HEK293 (cell line): ENCODE measurements around the gene ATP1A3.

ENCODE experiments used
- BCL11A ChIP-seq: fragments of 450-650 bp; formaldehyde crosslinking; IDR thresholded peaks from 2 replicates; pipeline ENCODE4 v1.5.1; 2016; ENCODE audit warnings: low read depth, missing biosample characterization, missing genetic modification characterization
- BCL11B ChIP-seq: fragments of 450-650 bp; formaldehyde crosslinking; IDR thresholded peaks from 2 replicates; pipeline ENCODE4 v1.5.1; 2016; ENCODE audit warnings: low read depth, missing biosample characterization, missing genetic modification characterization
- GLI2 ChIP-seq: fragments of 450-650 bp; formaldehyde crosslinking; IDR thresholded peaks from 2 replicates; pipeline ENCODE4; 2017; ENCODE audit warnings: missing biosample characterization, missing genetic modification characterization, low read depth, borderline replicate concordance
- HOXD13 ChIP-seq: sonication (generic); formaldehyde crosslinking; IDR thresholded peaks from 2 replicates; pipeline ENCODE4 v1.8.0; 2022; ENCODE audit warnings: missing genetic modification reagents, borderline replicate concordance
- SCRT1 ChIP-seq: fragments of 450-650 bp; formaldehyde crosslinking; IDR thresholded peaks from 2 replicates; pipeline ENCODE4 v1.5.1; 2016; ENCODE audit warnings: missing biosample characterization, missing genetic modification characterization, borderline replicate concordance
- ZFHX2 ChIP-seq: fragments of 450-650 bp; formaldehyde crosslinking; conservative IDR thresholded peaks from 2 replicates; pipeline ENCODE4 v1.5.1; 2016; ENCODE audit warnings: missing biosample characterization, missing genetic modification characterization
- ZNF114 ChIP-seq: fragments of 450-650 bp; formaldehyde crosslinking; IDR thresholded peaks from 2 replicates; pipeline ENCODE4 v1.5.0; 2017; ENCODE audit warnings: missing biosample characterization, missing genetic modification characterization
- ZNF211 ChIP-seq: fragments of 450-650 bp; formaldehyde crosslinking; IDR thresholded peaks from 2 replicates; pipeline ENCODE4 v1.5.1; 2016; ENCODE audit warnings: low read depth, missing biosample characterization, missing genetic modification characterization
- ZNF302 ChIP-seq: fragments of 450-650 bp; formaldehyde crosslinking; IDR thresholded peaks from 2 replicates; pipeline ENCODE4 v1.5.1; 2016; ENCODE audit warnings: missing biosample characterization, missing genetic modification characterization, low read depth
- ZNF335 ChIP-seq: fragments of 450-650 bp; formaldehyde crosslinking; conservative IDR thresholded peaks from 2 replicates; pipeline ENCODE4 v1.5.1; 2016; ENCODE audit warnings: missing biosample characterization, missing genetic modification characterization
- ZNF626 ChIP-seq: fragments of 450-650 bp; sonication (Bioruptor Pico); formaldehyde crosslinking; IDR thresholded peaks from 2 replicates; pipeline ENCODE4 v1.5.1; 2018; ENCODE audit warnings: missing biosample characterization, missing genetic modification characterization, inconsistent platforms
- ZNF670 ChIP-seq: fragments of 450-650 bp; formaldehyde crosslinking; IDR thresholded peaks from 2 replicates; pipeline ENCODE4 v1.5.1; 2016; ENCODE audit warnings: missing biosample characterization, missing genetic modification characterization, low read depth
- ZNF843 ChIP-seq: fragments of 450-650 bp; formaldehyde crosslinking; IDR thresholded peaks from 2 replicates; pipeline ENCODE4 v1.5.1; 2016; ENCODE audit warnings: missing biosample characterization, missing genetic modification characterization
- ZSCAN30 ChIP-seq: fragments of 450-650 bp; IDR thresholded peaks from 2 replicates; pipeline ENCODE4 v1.5.1; 2018; ENCODE audit warnings: missing biosample characterization, mild to moderate bottlenecking, missing genetic modification characterization, moderate library complexity
- TF ChIP-seq, protein P1 (sequence below): fragments of 450-650 bp; formaldehyde crosslinking; IDR thresholded peaks from 2 replicates; pipeline ENCODE4 v1.5.1; 2016; ENCODE audit warnings: missing biosample characterization, missing genetic modification characterization
- TF ChIP-seq, protein P2 (sequence below): fragments of 450-650 bp; formaldehyde crosslinking; IDR thresholded peaks from 2 replicates; pipeline ENCODE4 v1.5.1; 2016; ENCODE audit warnings: missing biosample characterization, missing genetic modification characterization
- TF ChIP-seq, protein P3 (sequence below): fragments of 450-650 bp; formaldehyde crosslinking; IDR thresholded peaks from 2 replicates; pipeline ENCODE4 v1.5.1; 2016; ENCODE audit warnings: missing biosample characterization, missing genetic modification characterization
- TF ChIP-seq, protein P4 (sequence below): fragments of 450-650 bp; formaldehyde crosslinking; IDR thresholded peaks from 2 replicates; pipeline ENCODE4 v1.5.1; 2016; ENCODE audit warnings: missing biosample characterization, missing genetic modification characterization
- TF ChIP-seq, protein P5 (sequence below): fragments of 450-650 bp; formaldehyde crosslinking; IDR thresholded peaks from 2 replicates; pipeline ENCODE4 v1.5.1; 2016; ENCODE audit warnings: missing biosample characterization, missing genetic modification characterization, low read depth
- TF ChIP-seq, protein P6 (sequence below): fragments of 450-650 bp; formaldehyde crosslinking; IDR thresholded peaks from 2 replicates; pipeline ENCODE4 v1.5.1; 2016; ENCODE audit warnings: missing biosample characterization, missing genetic modification characterization, borderline replicate concordance
- TF ChIP-seq, protein P7 (sequence below): fragments of 450-650 bp; formaldehyde crosslinking; IDR thresholded peaks from 2 replicates; pipeline ENCODE4 v1.5.1; 2016; ENCODE audit warnings: missing biosample characterization, missing genetic modification characterization
- TF ChIP-seq, protein P8 (sequence below): fragments of 450-650 bp; formaldehyde crosslinking; IDR thresholded peaks from 2 replicates; pipeline ENCODE4 v1.5.1; 2016; ENCODE audit warnings: missing biosample characterization, missing genetic modification characterization

ATP1A3 gene

DNA sequence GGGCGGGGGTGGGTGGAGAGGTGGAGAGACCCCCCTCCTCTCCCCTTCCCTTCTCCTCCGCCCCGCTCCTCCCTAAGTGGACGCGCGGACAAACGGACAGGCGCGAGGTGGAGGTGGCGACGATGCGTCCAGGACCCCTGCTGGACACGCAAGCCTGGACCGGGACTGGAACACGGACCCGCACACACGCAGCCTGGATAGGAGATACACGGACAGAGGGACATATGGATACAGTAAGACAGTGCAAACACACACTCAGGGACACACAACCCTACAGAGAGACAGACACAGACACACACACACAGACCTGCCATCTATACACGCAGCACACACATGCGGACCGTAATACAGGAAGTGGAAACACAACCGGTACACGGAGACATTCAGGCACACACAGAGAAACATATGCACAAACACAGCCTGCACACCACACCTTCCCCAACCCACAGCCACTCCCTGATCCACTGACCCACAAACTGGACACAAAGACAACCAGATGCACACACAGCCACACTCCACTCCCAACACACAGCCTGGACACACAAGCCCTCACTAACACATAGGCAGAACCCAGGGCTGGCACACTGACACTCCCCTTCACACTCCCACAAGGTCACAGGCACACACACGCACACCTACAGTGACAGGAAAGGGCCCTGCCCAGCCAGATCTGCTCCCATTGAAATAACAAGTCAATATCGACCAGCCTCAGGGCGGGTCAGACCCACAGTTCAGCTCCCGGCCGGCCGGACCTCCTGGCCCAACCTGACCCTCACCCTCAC is 65.1 kb downstream of the ATP1A3 start (continued):
- TF ChIP-seq, protein P1, sequence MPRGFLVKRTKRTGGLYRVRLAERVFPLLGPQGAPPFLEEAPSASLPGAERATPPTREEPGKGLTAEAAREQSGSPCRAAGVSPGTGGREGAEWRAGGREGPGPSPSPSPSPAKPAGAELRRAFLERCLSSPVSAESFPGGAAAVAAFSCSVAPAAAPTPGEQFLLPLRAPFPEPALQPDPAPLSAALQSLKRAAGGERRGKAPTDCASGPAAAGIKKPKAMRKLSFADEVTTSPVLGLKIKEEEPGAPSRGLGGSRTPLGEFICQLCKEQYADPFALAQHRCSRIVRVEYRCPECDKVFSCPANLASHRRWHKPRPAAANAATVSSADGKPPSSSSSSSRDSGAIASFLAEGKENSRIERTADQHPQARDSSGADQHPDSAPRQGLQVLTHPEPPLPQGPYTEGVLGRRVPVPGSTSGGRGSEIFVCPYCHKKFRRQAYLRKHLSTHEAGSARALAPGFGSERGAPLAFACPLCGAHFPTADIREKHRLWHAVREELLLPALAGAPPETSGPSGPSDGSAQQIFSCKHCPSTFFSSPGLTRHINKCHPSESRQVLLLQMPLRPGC = no peak
- TF ChIP-seq, protein P2, sequence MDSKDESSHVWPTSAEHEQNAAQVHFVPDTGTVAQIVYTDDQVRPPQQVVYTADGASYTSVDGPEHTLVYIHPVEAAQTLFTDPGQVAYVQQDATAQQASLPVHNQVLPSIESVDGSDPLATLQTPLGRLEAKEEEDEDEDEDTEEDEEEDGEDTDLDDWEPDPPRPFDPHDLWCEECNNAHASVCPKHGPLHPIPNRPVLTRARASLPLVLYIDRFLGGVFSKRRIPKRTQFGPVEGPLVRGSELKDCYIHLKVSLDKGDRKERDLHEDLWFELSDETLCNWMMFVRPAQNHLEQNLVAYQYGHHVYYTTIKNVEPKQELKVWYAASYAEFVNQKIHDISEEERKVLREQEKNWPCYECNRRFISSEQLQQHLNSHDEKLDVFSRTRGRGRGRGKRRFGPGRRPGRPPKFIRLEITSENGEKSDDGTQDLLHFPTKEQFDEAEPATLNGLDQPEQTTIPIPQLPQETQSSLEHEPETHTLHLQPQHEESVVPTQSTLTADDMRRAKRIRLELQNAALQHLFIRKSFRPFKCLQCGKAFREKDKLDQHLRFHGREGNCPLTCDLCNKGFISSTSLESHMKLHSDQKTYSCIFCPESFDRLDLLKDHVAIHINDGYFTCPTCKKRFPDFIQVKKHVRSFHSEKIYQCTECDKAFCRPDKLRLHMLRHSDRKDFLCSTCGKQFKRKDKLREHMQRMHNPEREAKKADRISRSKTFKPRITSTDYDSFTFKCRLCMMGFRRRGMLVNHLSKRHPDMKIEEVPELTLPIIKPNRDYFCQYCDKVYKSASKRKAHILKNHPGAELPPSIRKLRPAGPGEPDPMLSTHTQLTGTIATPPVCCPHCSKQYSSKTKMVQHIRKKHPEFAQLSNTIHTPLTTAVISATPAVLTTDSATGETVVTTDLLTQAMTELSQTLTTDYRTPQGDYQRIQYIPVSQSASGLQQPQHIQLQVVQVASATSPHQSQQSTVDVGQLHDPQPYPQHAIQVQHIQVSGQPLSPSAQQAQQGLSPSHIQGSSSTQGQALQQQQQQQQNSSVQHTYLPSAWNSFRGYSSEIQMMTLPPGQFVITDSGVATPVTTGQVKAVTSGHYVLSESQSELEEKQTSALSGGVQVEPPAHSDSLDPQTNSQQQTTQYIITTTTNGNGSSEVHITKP (tag by site-specific recombination) = 0 out of 2 replicates have a peak, but pooled peaks have one; percentile 38
- TF ChIP-seq ZNF302 (tag by site-specific recombination) (no peak; the same call in 1 of the 2 replicates), ZFHX2 (tag by site-specific recombination) (peak; percentile 93), ZNF626 (tag by site-specific recombination) (no peak), ZNF211 (no peak), SCRT1 (tag by site-specific recombination) (0 out of 2 replicates have a peak, but pooled peaks have one; percentile 9), ZNF335 (tag by site-specific recombination) (peak; percentile 95), ZNF843 (peak; percentile 33; the same call in 1 of the 2 replicates), GLI2 (tag by site-specific recombination) (no peak), ZNF670 (tag by site-specific recombination) (no peak), ZSCAN30 (tag by site-specific recombination) (no peak), HOXD13 (no peak), BCL11A (tag by site-specific recombination) (peak; percentile 40; the same call in 1 of the 2 replicates), ZNF114 (no peak), BCL11B (tag by site-specific recombination) (no peak)
- TF ChIP-seq, protein P3, sequence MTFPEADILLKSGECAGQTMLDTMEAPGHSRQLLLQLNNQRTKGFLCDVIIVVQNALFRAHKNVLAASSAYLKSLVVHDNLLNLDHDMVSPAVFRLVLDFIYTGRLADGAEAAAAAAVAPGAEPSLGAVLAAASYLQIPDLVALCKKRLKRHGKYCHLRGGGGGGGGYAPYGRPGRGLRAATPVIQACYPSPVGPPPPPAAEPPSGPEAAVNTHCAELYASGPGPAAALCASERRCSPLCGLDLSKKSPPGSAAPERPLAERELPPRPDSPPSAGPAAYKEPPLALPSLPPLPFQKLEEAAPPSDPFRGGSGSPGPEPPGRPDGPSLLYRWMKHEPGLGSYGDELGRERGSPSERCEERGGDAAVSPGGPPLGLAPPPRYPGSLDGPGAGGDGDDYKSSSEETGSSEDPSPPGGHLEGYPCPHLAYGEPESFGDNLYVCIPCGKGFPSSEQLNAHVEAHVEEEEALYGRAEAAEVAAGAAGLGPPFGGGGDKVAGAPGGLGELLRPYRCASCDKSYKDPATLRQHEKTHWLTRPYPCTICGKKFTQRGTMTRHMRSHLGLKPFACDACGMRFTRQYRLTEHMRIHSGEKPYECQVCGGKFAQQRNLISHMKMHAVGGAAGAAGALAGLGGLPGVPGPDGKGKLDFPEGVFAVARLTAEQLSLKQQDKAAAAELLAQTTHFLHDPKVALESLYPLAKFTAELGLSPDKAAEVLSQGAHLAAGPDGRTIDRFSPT = peak; percentile 23; the same call in 1 of the 2 replicates
- TF ChIP-seq, protein P4, sequence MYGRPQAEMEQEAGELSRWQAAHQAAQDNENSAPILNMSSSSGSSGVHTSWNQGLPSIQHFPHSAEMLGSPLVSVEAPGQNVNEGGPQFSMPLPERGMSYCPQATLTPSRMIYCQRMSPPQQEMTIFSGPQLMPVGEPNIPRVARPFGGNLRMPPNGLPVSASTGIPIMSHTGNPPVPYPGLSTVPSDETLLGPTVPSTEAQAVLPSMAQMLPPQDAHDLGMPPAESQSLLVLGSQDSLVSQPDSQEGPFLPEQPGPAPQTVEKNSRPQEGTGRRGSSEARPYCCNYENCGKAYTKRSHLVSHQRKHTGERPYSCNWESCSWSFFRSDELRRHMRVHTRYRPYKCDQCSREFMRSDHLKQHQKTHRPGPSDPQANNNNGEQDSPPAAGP (tag by site-specific recombination) = peak; percentile 91
- TF ChIP-seq, protein P5, sequence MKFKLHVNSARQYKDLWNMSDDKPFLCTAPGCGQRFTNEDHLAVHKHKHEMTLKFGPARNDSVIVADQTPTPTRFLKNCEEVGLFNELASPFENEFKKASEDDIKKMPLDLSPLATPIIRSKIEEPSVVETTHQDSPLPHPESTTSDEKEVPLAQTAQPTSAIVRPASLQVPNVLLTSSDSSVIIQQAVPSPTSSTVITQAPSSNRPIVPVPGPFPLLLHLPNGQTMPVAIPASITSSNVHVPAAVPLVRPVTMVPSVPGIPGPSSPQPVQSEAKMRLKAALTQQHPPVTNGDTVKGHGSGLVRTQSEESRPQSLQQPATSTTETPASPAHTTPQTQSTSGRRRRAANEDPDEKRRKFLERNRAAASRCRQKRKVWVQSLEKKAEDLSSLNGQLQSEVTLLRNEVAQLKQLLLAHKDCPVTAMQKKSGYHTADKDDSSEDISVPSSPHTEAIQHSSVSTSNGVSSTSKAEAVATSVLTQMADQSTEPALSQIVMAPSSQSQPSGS (tag by site-specific recombination) = no peak
- TF ChIP-seq, protein P6, sequence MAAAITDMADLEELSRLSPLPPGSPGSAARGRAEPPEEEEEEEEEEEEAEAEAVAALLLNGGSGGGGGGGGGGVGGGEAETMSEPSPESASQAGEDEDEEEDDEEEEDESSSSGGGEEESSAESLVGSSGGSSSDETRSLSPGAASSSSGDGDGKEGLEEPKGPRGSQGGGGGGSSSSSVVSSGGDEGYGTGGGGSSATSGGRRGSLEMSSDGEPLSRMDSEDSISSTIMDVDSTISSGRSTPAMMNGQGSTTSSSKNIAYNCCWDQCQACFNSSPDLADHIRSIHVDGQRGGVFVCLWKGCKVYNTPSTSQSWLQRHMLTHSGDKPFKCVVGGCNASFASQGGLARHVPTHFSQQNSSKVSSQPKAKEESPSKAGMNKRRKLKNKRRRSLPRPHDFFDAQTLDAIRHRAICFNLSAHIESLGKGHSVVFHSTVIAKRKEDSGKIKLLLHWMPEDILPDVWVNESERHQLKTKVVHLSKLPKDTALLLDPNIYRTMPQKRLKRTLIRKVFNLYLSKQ (tag by site-specific recombination) = no peak
- TF ChIP-seq, protein P7, sequence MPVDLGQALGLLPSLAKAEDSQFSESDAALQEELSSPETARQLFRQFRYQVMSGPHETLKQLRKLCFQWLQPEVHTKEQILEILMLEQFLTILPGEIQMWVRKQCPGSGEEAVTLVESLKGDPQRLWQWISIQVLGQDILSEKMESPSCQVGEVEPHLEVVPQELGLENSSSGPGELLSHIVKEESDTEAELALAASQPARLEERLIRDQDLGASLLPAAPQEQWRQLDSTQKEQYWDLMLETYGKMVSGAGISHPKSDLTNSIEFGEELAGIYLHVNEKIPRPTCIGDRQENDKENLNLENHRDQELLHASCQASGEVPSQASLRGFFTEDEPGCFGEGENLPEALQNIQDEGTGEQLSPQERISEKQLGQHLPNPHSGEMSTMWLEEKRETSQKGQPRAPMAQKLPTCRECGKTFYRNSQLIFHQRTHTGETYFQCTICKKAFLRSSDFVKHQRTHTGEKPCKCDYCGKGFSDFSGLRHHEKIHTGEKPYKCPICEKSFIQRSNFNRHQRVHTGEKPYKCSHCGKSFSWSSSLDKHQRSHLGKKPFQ (tag by site-specific recombination) = peak; percentile 76; the same call in 1 of the 2 replicates
- TF ChIP-seq, protein P8, sequence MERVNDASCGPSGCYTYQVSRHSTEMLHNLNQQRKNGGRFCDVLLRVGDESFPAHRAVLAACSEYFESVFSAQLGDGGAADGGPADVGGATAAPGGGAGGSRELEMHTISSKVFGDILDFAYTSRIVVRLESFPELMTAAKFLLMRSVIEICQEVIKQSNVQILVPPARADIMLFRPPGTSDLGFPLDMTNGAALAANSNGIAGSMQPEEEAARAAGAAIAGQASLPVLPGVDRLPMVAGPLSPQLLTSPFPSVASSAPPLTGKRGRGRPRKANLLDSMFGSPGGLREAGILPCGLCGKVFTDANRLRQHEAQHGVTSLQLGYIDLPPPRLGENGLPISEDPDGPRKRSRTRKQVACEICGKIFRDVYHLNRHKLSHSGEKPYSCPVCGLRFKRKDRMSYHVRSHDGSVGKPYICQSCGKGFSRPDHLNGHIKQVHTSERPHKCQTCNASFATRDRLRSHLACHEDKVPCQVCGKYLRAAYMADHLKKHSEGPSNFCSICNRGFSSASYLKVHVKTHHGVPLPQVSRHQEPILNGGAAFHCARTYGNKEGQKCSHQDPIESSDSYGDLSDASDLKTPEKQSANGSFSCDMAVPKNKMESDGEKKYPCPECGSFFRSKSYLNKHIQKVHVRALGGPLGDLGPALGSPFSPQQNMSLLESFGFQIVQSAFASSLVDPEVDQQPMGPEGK (tag by site-specific recombination) = peak; percentile 53
